Endothelial cell of umbilical vein (primary cell): Measurements from ENCODE around the gene GTPBP4. TPM values are rescaled to one million over a fixed set of nuclear protein-coding genes. Genes with fewer than 3 reads are reported as not detected.

ENCODE experiments used
- BruUV-seq: library from RNA; stranded (reverse); fragments of 400-500 nt; replicated peaks from 2 replicates; lab custom pipeline; 2021; lab: Mats Ljungman, UMichigan
- CTCF ChIA-PET: fragments of 300-600, 350-600 bp; sonication (Branson Sonifier 250); formaldehyde crosslinking; loops from one replicate; lab custom pipeline; 2021; ENCODE audit warnings: antibody characterized with exemption, inconsistent platforms; lab: Charles Lee
- POLR2A ChIA-PET: fragments of 300-600, 350-600 bp; sonication (Branson Sonifier 250); formaldehyde crosslinking; loops from one replicate; lab custom pipeline; 2021; ENCODE audit warnings: antibody characterized with exemption, inconsistent platforms; lab: Charles Lee
- DNase-seq: peaks from one replicate; pipeline ENCODE4 v3.0.0-alpha.2; 2011; ENCODE audit warnings: low read depth, low spot score
- FAIRE-seq: peaks from 2 replicates; lab custom pipeline; 2011; peaks lifted over from hg19 to GRCh38; lab: Jason Lieb, UNC
- H2AFZ ChIP-seq: 2 replicates; pipeline ENCODE4 v1.6.0; 2012; ENCODE audit warnings: low read depth, low read length, control low read depth, inconsistent platforms
- H3K27ac ChIP-seq: 2 replicates; pipeline ENCODE4 v1.5.1; 2011; ENCODE audit warnings: low read depth, mild to moderate bottlenecking, control low read depth, low read length, moderate library complexity; ENCODE audit not compliant: insufficient read depth
- H3K27me3 ChIP-seq, 2 experiments: 2 replicates each; pipeline versions ENCODE4 v1.6.0 to v1.6.1; 2011; ENCODE audit warnings: low read length in 2 of 2, mixed read lengths in 1 of 2; ENCODE audit not compliant: control insufficient read depth in 2 of 2, insufficient read depth in 2 of 2
- H3K36me3 ChIP-seq, 2 experiments: 2 replicates in 1 of 2; 3 replicates in 1 of 2; pipeline ENCODE4 v1.5.1; 2011; ENCODE audit warnings: low read length in 2 of 2, mild to moderate bottlenecking in 1 of 2, moderate library complexity in 1 of 2; ENCODE audit not compliant: control insufficient read depth in 2 of 2, insufficient read depth in 2 of 2; ENCODE audit errors: extremely low read depth in 1 of 2
- H3K4me1 ChIP-seq: 3 replicates; pipeline ENCODE4 v1.5.1; 2011; ENCODE audit warnings: mild to moderate bottlenecking, low read length; ENCODE audit not compliant: control insufficient read depth, insufficient read depth; ENCODE audit errors: extremely low read depth
- H3K4me2 ChIP-seq: 2 replicates; pipeline ENCODE4 v1.6.1; 2011; ENCODE audit warnings: low read length, control low read depth, mixed read lengths; ENCODE audit not compliant: insufficient read depth
- H3K4me3 ChIP-seq, 3 experiments: fragments of 200-600 bp in 1 of 3; sonication (generic), shearing (Covaris generic) in 1 of 3; replicated peaks in 1 of 3; 2 replicates each; pipeline ENCODE4 v1.5.1; 2011 to 2016; ENCODE audit warnings: control low read depth in 3 of 3, low read length in 3 of 3, mild to moderate bottlenecking in 2 of 3, inconsistent platforms in 1 of 3, low read depth in 1 of 3, moderate library complexity in 1 of 3; ENCODE audit not compliant: insufficient read depth in 1 of 3
- H3K79me2 ChIP-seq: 2 replicates; pipeline ENCODE4 v1.6.0; 2012; ENCODE audit warnings: low read length, inconsistent platforms; ENCODE audit not compliant: control insufficient read depth, insufficient read depth
- H3K9ac ChIP-seq: replicated peaks from 2 replicates; pipeline ENCODE3; 2011; ENCODE audit warnings: low read length, control low read depth; ENCODE audit not compliant: insufficient read depth; ENCODE audit errors: extremely low read depth
- H3K9me1 ChIP-seq: replicated peaks from 3 replicates; pipeline ENCODE4 v1.6.0; 2011; ENCODE audit warnings: mild to moderate bottlenecking, low read length; ENCODE audit not compliant: control insufficient read depth, insufficient read depth; ENCODE audit errors: extremely low read depth
- H3K9me3 ChIP-seq: replicated peaks from 2 replicates; pipeline ENCODE4 v1.5.1; 2012; ENCODE audit warnings: low read length, inconsistent platforms; ENCODE audit not compliant: control insufficient read depth, insufficient read depth
- H4K20me1 ChIP-seq: replicated peaks from 2 replicates; pipeline ENCODE3; 2011; ENCODE audit warnings: mild to moderate bottlenecking, low read length; ENCODE audit not compliant: control insufficient read depth, insufficient read depth; ENCODE audit errors: extremely low read depth
- CTCF ChIP-seq, 2 donors: IDR thresholded peaks; 1 replicate in 1 of 2; 2 replicates in 1 of 2; pipeline ENCODE4 v1.5.1; 2011; ENCODE audit warnings: low read length in 2 of 2, mild to moderate bottlenecking in 2 of 2, moderate library complexity in 2 of 2, control low read depth in 1 of 2, inconsistent platforms in 1 of 2, low read depth in 1 of 2; ENCODE audit not compliant: insufficient read depth in 1 of 2; ENCODE audit errors: extremely low read depth in 1 of 2
- EZH2 ChIP-seq: IDR thresholded peaks from 2 replicates; pipeline ENCODE4 v1.6.1; 2012; ENCODE audit warnings: borderline replicate concordance, low read depth, mild to moderate bottlenecking, moderate library complexity, low read length, inconsistent platforms; ENCODE audit not compliant: severe bottlenecking
- FOS ChIP-seq: IDR thresholded peaks from 2 replicates; pipeline ENCODE4 v1.6.1; 2011; ENCODE audit warnings: mild to moderate bottlenecking, low read length, moderate library complexity, borderline replicate concordance; ENCODE audit not compliant: insufficient read depth
- GATA2 ChIP-seq: IDR thresholded peaks from 2 replicates; pipeline ENCODE4 v1.7.0; 2011; ENCODE audit warnings: low read depth, mild to moderate bottlenecking, moderate library complexity, mixed read lengths, low read length; ENCODE audit not compliant: insufficient read length, insufficient read depth
- JUN ChIP-seq: IDR thresholded peaks from 2 replicates; pipeline ENCODE4 v1.6.1; 2011; ENCODE audit warnings: borderline replicate concordance, low read depth; ENCODE audit not compliant: insufficient read length, insufficient read depth
- MAX ChIP-seq: IDR thresholded peaks from 2 replicates; pipeline ENCODE4 v1.6.1; 2011; ENCODE audit not compliant: insufficient read depth, insufficient read length
- MYC ChIP-seq: IDR thresholded peaks from one replicate; pipeline ENCODE4 v1.6.1; 2011; ENCODE audit warnings: mild to moderate bottlenecking, low read depth, low read length
- POLR2A ChIP-seq: IDR thresholded peaks from 2 replicates; pipeline ENCODE4 v1.6.1; 2012; ENCODE audit warnings: low read depth, mild to moderate bottlenecking, control low read depth, low read length
- POLR2AphosphoS5 ChIP-seq: IDR thresholded peaks from 2 replicates; pipeline ENCODE4 v1.6.1; 2012; ENCODE audit warnings: low read depth, mild to moderate bottlenecking, control low read depth, low read length, moderate library complexity; ENCODE audit not compliant: insufficient read depth
- dilution Hi-C: fragments of 300-500 bp; cut with MboI; formaldehyde crosslinking; loops from one replicate; pipeline ENCODE4 v1.15.0; 2019; ENCODE audit warnings: low sequenced_read_pairs; ENCODE audit not compliant: extremely low pct_ligation_motif_present
- intact Hi-C: fragments of 100-400 bp; cut with micrococcal nuclease; formaldehyde crosslinking; loops from one replicate; pipeline ENCODE4 v1.10.0; 2022
- polyA plus RNA-seq, 4 experiments: library from polyadenylated mRNA; depleted of rRNA in 3 of 4; stranded (reverse) in 3 of 4; unstranded in 1 of 4; fragments of >200 nt; gene quantifications; 2 replicates each; pipeline versions ENCODE4 v1.2.1 to v1.2.3, GENCODE V29; 2011 to 2012; ENCODE audit warnings: missing spikeins in 1 of 4
- total RNA-seq: library from RNA; stranded (reverse); gene quantifications from 2 replicates; pipeline ENCODE4 v1.2.3, GENCODE V29; 2021

GTPBP4 gene
- total and polyA plus RNA-seq, 2 donors (not counting 3 experiments of a cell fraction or from before 2014, with no cell fraction given): 12.4 to 69.3 TPM

GRCh38 chr10:978826-979421 is 9.3 kb upstream of the GTPBP4 start:
- no peak overlapping the region for H3K4me3 ChIP-seq
- no peak for TF ChIP-seq FOS
- FAIRE-seq (no peak), DNase-seq (no peak)
- dilution Hi-C loops: no loop called here
- intact Hi-C loops: no loop called here
- H3K27ac ChIP-seq: no peak overlapping the region
- no peaks in the 10 kb centered on the region for H3K79me2 ChIP-seq
- no TSS peak for BruUV-seq
- H3K9me1 ChIP-seq: no peaks in the 10 kb centered on the region
- H2AFZ ChIP-seq: no peak overlapping the region
- no peaks in the 10 kb centered on the region for H4K20me1 ChIP-seq
- no peak overlapping the region for H3K9ac ChIP-seq
- CTCF ChIA-PET: interaction anchor here (1.5 kb wide), 1 partner anchor 8 kb away, joined by 3 read pairs; no protein-coding TSS in a partner anchor
- no peaks in the 10 kb centered on the region for H3K9me3 ChIP-seq
- H3K4me1 ChIP-seq: no peaks in the 10 kb centered on the region
- no peaks in the 10 kb centered on the region for H3K36me3 ChIP-seq
- no peak overlapping the region for H3K4me2 ChIP-seq
- POLR2A ChIA-PET: no interaction called here
- H3K27me3 ChIP-seq: no peaks in the 10 kb centered on the region

GRCh38 chr10:980468-981093 is 7.7 kb upstream of the GTPBP4 start:
- dilution Hi-C loops (no loop called here), intact Hi-C loops (no loop called here)
- no peak overlapping the region for H3K4me2 ChIP-seq
- FAIRE-seq (no peak), DNase-seq (no peak)
- H3K4me3 ChIP-seq: no peak overlapping the region
- TF ChIP-seq POLR2AphosphoS5: no peak
- no peak for TF ChIP-seq POLR2A
- TF ChIP-seq GATA2: no peak
- TF ChIP-seq CTCF (IDR thresholded peaks at IDR 0.05; ENCODE audit: extremely low read depth in 1 of 2, insufficient read depth in 1 of 2, low read depth in 1 of 2, low read length in 2 of 2): no peak
- no peak for TF ChIP-seq MAX
- no peak for TF ChIP-seq MYC
- no peak for TF ChIP-seq FOS
- TF ChIP-seq JUN: no peak
- no peak for TF ChIP-seq EZH2
- no peaks in the 10 kb centered on the region for H3K4me1 ChIP-seq
- no TSS peak for BruUV-seq
- H3K9me3 ChIP-seq: no peaks in the 10 kb centered on the region
- H3K79me2 ChIP-seq: no peaks in the 10 kb centered on the region
- H2AFZ ChIP-seq: no peak overlapping the region
- ChIA-PET POLR2A (no interaction called here), CTCF (interaction anchor here (1.5 kb wide), 1 partner anchor 10 kb away, joined by 3 read pairs; no protein-coding TSS in a partner anchor)
- no peaks in the 10 kb centered on the region for H3K9me1 ChIP-seq
- no peak overlapping the region for H3K27ac ChIP-seq
- no peaks in the 10 kb centered on the region for H3K36me3 ChIP-seq
- H4K20me1 ChIP-seq: no peaks in the 10 kb centered on the region
- H3K27me3 ChIP-seq: no peaks in the 10 kb centered on the region
- H3K9ac ChIP-seq: no peak overlapping the region
